ACC112 (cell line): ENCODE data around the gene KAZALD1.
A peak's percentile ranks its signal among the peaks of the same experiment; 100 is the strongest.

ENCODE experiments used
- H2AFZ ChIP-seq: fragments of 200-600 bp; sonication (generic); one replicate; pipeline ENCODE4 v1.6.0; 2017; ENCODE audit warnings: antibody characterized with exemption, low read length; ENCODE audit not compliant: unreplicated experiment
- H3K27ac ChIP-seq: fragments of 200-600 bp; sonication (generic); 2 replicates; pipeline ENCODE4 v1.5.1; 2014; ENCODE audit warnings: low read depth, mild to moderate bottlenecking, antibody characterized with exemption, low read length, moderate library complexity
- H3K27me3 ChIP-seq: fragments of 200-600 bp; sonication (generic); 2 replicates; pipeline ENCODE4 v1.6.1; 2014; ENCODE audit warnings: mild to moderate bottlenecking, antibody characterized with exemption, low read length, moderate library complexity, mixed read lengths; ENCODE audit not compliant: insufficient read depth
- H3K36me3 ChIP-seq: fragments of 200-600 bp; sonication (generic); 2 replicates; pipeline ENCODE4 v1.6.1; 2016; ENCODE audit warnings: mild to moderate bottlenecking, antibody characterized with exemption, low read length, moderate library complexity, mixed read lengths; ENCODE audit not compliant: insufficient read depth
- H3K4me1 ChIP-seq: fragments of 200-600 bp; sonication (generic); one replicate; pipeline ENCODE4 v1.6.1; 2016; ENCODE audit warnings: low read length, mixed read lengths; ENCODE audit not compliant: insufficient read depth, unreplicated experiment, control insufficient read depth
- H3K4me3 ChIP-seq: fragments of 200-600 bp; sonication (generic); 2 replicates; pipeline ENCODE4 v1.5.1; 2014; ENCODE audit warnings: mild to moderate bottlenecking, low read depth, low read length
- H3K79me2 ChIP-seq: fragments of 200-600 bp; sonication (generic); one replicate; pipeline ENCODE4 v1.6.0; 2016; ENCODE audit warnings: low read length; ENCODE audit not compliant: control insufficient read depth, unreplicated experiment, insufficient read depth

The KAZALD1 gene

GRCh38 chr10:101052285-101052684 is 9.5 kb upstream of the KAZALD1 start:
- peak overlapping the region; percentile 1 for H3K27ac ChIP-seq
- peaks cover 23% of the 10 kb centered on the region for H3K4me1 ChIP-seq

GRCh38 chr10:101053516-101053915 is 8.3 kb upstream of the KAZALD1 start:
- Histone ChIP-seq H3K27ac (no peak overlapping the region), H2AFZ (no peak overlapping the region), H3K79me2 (peaks cover 18% of the 10 kb centered on the region), H3K36me3 (no peaks in the 10 kb centered on the region), H3K4me3 (no peak overlapping the region), H3K4me1 (peaks cover 23% of the 10 kb centered on the region), H3K27me3 (peaks cover 14% of the 10 kb centered on the region)

More at GRCh38 chr10:101052285-101052684, 9.5 kb upstream of the KAZALD1 start:
- peaks cover 9% of the 10 kb centered on the region for H3K79me2 ChIP-seq
- H3K4me3 ChIP-seq, result no peak overlapping the region
- no peaks in the 10 kb centered on the region for H3K36me3 ChIP-seq
- H2AFZ ChIP-seq, result no peak overlapping the region
- peaks cover 20% of the 10 kb centered on the region for H3K27me3 ChIP-seq

- no peak overlapping the region for H2AFZ ChIP-seq
- peaks cover 6% of the 10 kb centered on the region; the same call in 1 of the 2 replicates for H3K27me3 ChIP-seq
- H3K36me3 ChIP-seq, result no peaks in the 10 kb centered on the region
- no peak overlapping the region for H3K4me3 ChIP-seq
- H3K27ac ChIP-seq, result no peak overlapping the region
- peaks cover 24% of the 10 kb centered on the region for H3K79me2 ChIP-seq
- peaks cover 25% of the 10 kb centered on the region for H3K4me1 ChIP-seq
Observed at GRCh38 chr10:101054351-101054750, 7.4 kb upstream of the KAZALD1 start.

- H3K27me3 ChIP-seq, result 0 out of 2 replicates have a peak, but pooled peaks cover 2% of the 10 kb centered on the region
- H3K4me3 ChIP-seq, result no peak overlapping the region
- peaks cover 29% of the 10 kb centered on the region for H3K79me2 ChIP-seq
- no peak overlapping the region for H3K27ac ChIP-seq
- no peak overlapping the region for H2AFZ ChIP-seq
- peaks cover 30% of the 10 kb centered on the region for H3K4me1 ChIP-seq
- H3K36me3 ChIP-seq, result no peaks in the 10 kb centered on the region
Observed at GRCh38 chr10:101054876-101055275, 6.9 kb upstream of the KAZALD1 start.

DNA sequence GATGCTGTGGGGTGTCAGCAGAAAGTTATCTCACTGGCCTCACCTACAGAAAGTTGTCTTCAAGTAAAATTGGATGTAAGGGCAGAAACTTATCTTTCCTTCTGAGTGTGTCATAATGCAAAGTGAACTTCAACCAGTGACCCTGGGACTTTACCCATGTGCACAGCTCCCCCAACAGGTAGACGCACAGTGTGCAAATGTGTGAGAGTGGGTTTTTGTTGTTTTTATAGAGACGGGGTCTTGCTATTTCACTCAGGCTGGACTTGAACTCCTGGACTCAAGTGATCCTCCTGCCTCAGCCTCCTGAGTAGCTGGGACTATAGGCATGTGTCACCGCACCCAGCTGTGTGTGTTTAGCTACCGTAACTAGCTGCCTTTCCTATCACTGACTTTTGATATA is 6.4 kb upstream of the KAZALD1 start:
- Histone ChIP-seq H3K4me3 (no peak overlapping the region), H3K36me3 (no peaks in the 10 kb centered on the region), H2AFZ (no peak overlapping the region), H3K27ac (no peak overlapping the region), H3K27me3 (no peaks in the 10 kb centered on the region), H3K4me1 (peaks cover 30% of the 10 kb centered on the region), H3K79me2 (peaks cover 30% of the 10 kb centered on the region)

DNA sequence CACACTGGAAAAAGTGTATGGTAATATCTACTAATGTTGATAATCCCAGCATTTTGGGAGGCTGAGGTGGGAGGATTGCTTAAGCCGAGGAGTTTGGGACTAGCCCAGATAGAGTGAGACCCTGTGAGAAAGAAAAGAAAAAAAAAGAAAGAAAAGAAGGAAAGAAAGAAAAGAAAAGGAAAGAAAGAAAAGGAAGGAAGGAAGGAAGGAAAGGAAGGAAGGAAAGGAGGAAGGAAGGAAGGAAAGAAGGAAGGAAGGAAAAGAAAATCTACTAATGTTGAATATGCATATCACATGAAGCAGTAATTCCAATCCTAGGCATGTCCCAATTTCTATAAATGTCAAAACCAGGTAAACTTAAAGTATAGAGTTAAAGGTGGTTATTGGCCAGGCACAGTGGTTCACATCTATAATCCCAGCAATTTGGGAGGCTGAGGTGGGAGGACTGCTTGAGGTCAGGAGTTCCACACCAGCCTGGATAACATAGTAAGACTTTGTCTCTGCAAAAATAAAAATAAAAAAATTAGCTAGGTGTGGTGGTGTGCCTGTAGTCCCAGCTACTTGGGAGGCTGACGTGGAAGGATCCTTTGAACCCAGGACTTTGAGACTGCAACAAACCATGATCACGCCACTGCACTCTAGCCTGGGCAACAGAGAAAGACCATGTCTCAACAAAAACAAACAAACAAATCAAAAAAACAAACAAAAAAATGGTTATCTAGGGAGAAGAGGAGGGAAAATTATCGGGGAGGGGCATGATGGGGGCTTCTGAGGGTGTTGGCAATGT is 5.2 kb upstream of the KAZALD1 start:
- no peaks in the 10 kb centered on the region for H3K27me3 ChIP-seq
- H3K27ac ChIP-seq, result no peak overlapping the region
- no peaks in the 10 kb centered on the region for H3K36me3 ChIP-seq
- no peak overlapping the region for H2AFZ ChIP-seq
- no peak overlapping the region for H3K4me3 ChIP-seq
- H3K79me2 ChIP-seq, result peaks cover 30% of the 10 kb centered on the region
- peaks cover 30% of the 10 kb centered on the region for H3K4me1 ChIP-seq

GRCh38 chr10:101060036-101060950 is 1.5 kb upstream of the KAZALD1 start:
- Histone ChIP-seq H3K36me3 (no peaks in the 10 kb centered on the region), H3K79me2 (peaks cover 36% of the 10 kb centered on the region), H2AFZ (peak overlapping the region; percentile 41), H3K4me1 (peaks cover 21% of the 10 kb centered on the region), H3K4me3 (peak overlapping the region; percentile 80), H3K27ac (peak overlapping the region; percentile 87), H3K27me3 (no peaks in the 10 kb centered on the region)

- no peaks in the 10 kb centered on the region for H3K36me3 ChIP-seq
- peak overlapping the region; percentile 80 for H3K4me3 ChIP-seq
- H3K4me1 ChIP-seq, result peaks cover 29% of the 10 kb centered on the region
- no peaks in the 10 kb centered on the region for H3K27me3 ChIP-seq
- H2AFZ ChIP-seq, result peak overlapping the region; percentile 41
- H3K79me2 ChIP-seq, result peaks cover 36% of the 10 kb centered on the region
- peak overlapping the region; percentile 87 for H3K27ac ChIP-seq
Observed at GRCh38 chr10:101060951-101061623, 702 bp upstream of the KAZALD1 start.

- H3K79me2 ChIP-seq, result peaks cover 32% of the 10 kb centered on the region
- H3K27me3 ChIP-seq, result no peaks in the 10 kb centered on the region
Observed at GRCh38 chr10:101062232-101063049, 652 bp downstream of the KAZALD1 start.

More at GRCh38 chr10:101062232-101063049, 652 bp downstream of the KAZALD1 start:
- peak overlapping the region; percentile 87 for H3K27ac ChIP-seq
- H3K4me3 ChIP-seq, result peak overlapping the region; percentile 80
- peak overlapping the region; percentile 69 for H2AFZ ChIP-seq
- H3K36me3 ChIP-seq, result no peaks in the 10 kb centered on the region
- peaks cover 29% of the 10 kb centered on the region for H3K4me1 ChIP-seq
